Gastroesophageal sphincter (tissue), 4 donors: ENCODE results near the gene FNDC3B. TPM values are rescaled to one million over a fixed set of nuclear protein-coding genes. Genes with fewer than 3 reads are reported as not detected.

Experiments used
- ATAC-seq: fragments of 150-250 bp; one replicate; pipeline ENCODE4 v1.9.1; 2016; ENCODE audit warnings: mild to moderate bottlenecking, moderate library complexity
- H3K27ac ChIP-seq, 4 donors: fragments of 200-600 bp; sonication (generic) in 3 of 4; 1 replicate in 3 of 4; 2 replicates in 1 of 4; pipeline ENCODE4 v1.5.1; 2016 to 2019
- H3K27me3 ChIP-seq: fragments of 200-600 bp; sonication (generic); one replicate; pipeline ENCODE4 v1.5.1; 2019
- H3K36me3 ChIP-seq, 2 donors: fragments of 200-600 bp; sonication (generic); one replicate each; pipeline ENCODE4 v1.5.1; 2019; ENCODE audit warnings: control low read depth in 1 of 2
- H3K4me1 ChIP-seq, 3 donors: fragments of 200-600 bp; sonication (generic); 1 replicate in 2 of 3; 2 replicates in 1 of 3; pipeline ENCODE4 v1.5.1; 2016 to 2019; ENCODE audit warnings: control low read depth in 2 of 3
- H3K4me3 ChIP-seq, 2 donors: fragments of 200-600 bp; sonication (generic); one replicate each; pipeline ENCODE4 v1.5.1; 2019; ENCODE audit warnings: mild to moderate bottlenecking in 1 of 2, moderate library complexity in 1 of 2
- H3K9me3 ChIP-seq, 3 donors: fragments of 200-600 bp; sonication (generic); one replicate each; pipeline ENCODE4 v1.5.1; 2017 to 2019; ENCODE audit warnings: control low read depth in 2 of 3
- CTCF ChIP-seq, 4 experiments: fragments of 200-600 bp in 2 of 4; fragments of 450-650 bp in 2 of 4; sonication (generic) in 1 of 4; IDR thresholded peaks; one replicate each; pipeline ENCODE4 v1.5.1; 2017 to 2019; ENCODE audit warnings: antibody characterized with exemption in 4 of 4, mild to moderate bottlenecking in 2 of 4, moderate library complexity in 2 of 4
- EP300 ChIP-seq: sonication (generic); formaldehyde crosslinking; IDR thresholded peaks from one replicate; pipeline ENCODE4 v1.6.1; 2017; ENCODE audit warnings: antibody characterized with exemption, mild to moderate bottlenecking
- POLR2A ChIP-seq, 2 donors: fragments of 450-650 bp; IDR thresholded peaks; one replicate each; pipeline ENCODE4 v1.6.1; 2017; ENCODE audit warnings: antibody characterized with exemption in 2 of 2, mild to moderate bottlenecking in 2 of 2, moderate library complexity in 1 of 2
- POLR2AphosphoS5 ChIP-seq: sonication (generic); formaldehyde crosslinking; IDR thresholded peaks from one replicate; pipeline ENCODE4 v1.6.1; 2017; ENCODE audit warnings: antibody characterized with exemption
- WGBS, 2 donors: methylation state at CpG; one replicate each; pipeline ENCODE4 v1.1.5; 2018; ENCODE audit warnings: low coverage in 1 of 2; 5-methylcytosine and 5-hydroxymethylcytosine counted together
- total RNA-seq, 4 donors: library from RNA; depleted of rRNA; stranded (reverse); fragments of >200 nt; gene quantifications; one replicate each; pipeline ENCODE4 v1.1.0, GENCODE V29; 2016

Gene FNDC3B
- total RNA-seq, 4 donors from 2014 or later: 53.1 to 97.2 (median 70.8) TPM

- Histone ChIP-seq H3K9me3 (no peaks in the 10 kb centered on the region), H3K27ac (no peak overlapping the region), H3K4me1 (peaks cover 6 to 39% (median 18%) of the 10 kb centered on the region in 3 donors), H3K36me3 (peaks cover 0 to 9% of the 10 kb centered on the region in 2 donors), H3K27me3 (no peaks in the 10 kb centered on the region), H3K4me3 (no peak overlapping the region)
- TF ChIP-seq CTCF (IDR thresholded peaks at IDR 0.05) (no peak), POLR2A (IDR thresholded peaks at IDR 0.05) (no peak), EP300 (no peak), POLR2AphosphoS5 (no peak)
- WGBS, 2 donors: 70 to 73% methylated on average over 3 to 5 of the region's 10 CpGs
- ATAC-seq: no peak
Measured at GRCh38 chr3:172222478-172223071, 183.2 kb downstream of the FNDC3B start.

- no peaks in the 10 kb centered on the region for H3K9me3 ChIP-seq
- H3K36me3 ChIP-seq: peaks cover 0 to 13% of the 10 kb centered on the region in 2 donors
- H3K27ac ChIP-seq: no peak overlapping the region
- ATAC-seq: no peak
- TF ChIP-seq POLR2A (IDR thresholded peaks at IDR 0.05): no peak
- no peak for TF ChIP-seq CTCF (IDR thresholded peaks at IDR 0.05)
- no peak for TF ChIP-seq POLR2AphosphoS5
- no peak for TF ChIP-seq EP300
- H3K4me1 ChIP-seq: peaks cover 0 to 37% (median 6%) of the 10 kb centered on the region in 3 donors
- no peak overlapping the region for H3K4me3 ChIP-seq
- 85 to 93% methylated on average over 4 of the region's 4 CpGs for WGBS, 2 donors
- no peaks in the 10 kb centered on the region for H3K27me3 ChIP-seq
Measured at GRCh38 chr3:172223870-172224269, 184.5 kb downstream of the FNDC3B start.

GRCh38 chr3:172224560-172225214 lies 185.3 kb downstream of the FNDC3B start:
- ATAC-seq: no peak
- peaks cover 0 to 33% (median 5%) of the 10 kb centered on the region in 3 donors for H3K4me1 ChIP-seq
- H3K27me3 ChIP-seq: no peaks in the 10 kb centered on the region
- H3K36me3 ChIP-seq: peaks cover 0 to 13% of the 10 kb centered on the region in 2 donors
- no peak overlapping the region for H3K27ac ChIP-seq
- no peaks in the 10 kb centered on the region for H3K9me3 ChIP-seq
- 85 to 89% methylated on average over 7 of the region's 7 CpGs for WGBS, 2 donors
- no peak overlapping the region for H3K4me3 ChIP-seq
- TF ChIP-seq CTCF (IDR thresholded peaks at IDR 0.05) (no peak), POLR2AphosphoS5 (no peak), EP300 (no peak), POLR2A (IDR thresholded peaks at IDR 0.05) (no peak)

GRCh38 chr3:172225215-172225707 lies 185.9 kb downstream of the FNDC3B start:
- no peak for TF ChIP-seq POLR2AphosphoS5
- TF ChIP-seq POLR2A (IDR thresholded peaks at IDR 0.05): no peak
- no peak for TF ChIP-seq EP300
- TF ChIP-seq CTCF (IDR thresholded peaks at IDR 0.05): no peak
- no peak for ATAC-seq
- H3K36me3 ChIP-seq: peaks cover 0 to 13% of the 10 kb centered on the region in 2 donors
- H3K27me3 ChIP-seq: no peaks in the 10 kb centered on the region
- no peaks in the 10 kb centered on the region for H3K9me3 ChIP-seq
- no peak overlapping the region for H3K27ac ChIP-seq
- H3K4me3 ChIP-seq: no peak overlapping the region
- 85 to 95% methylated on average over 4 of the region's 5 CpGs for WGBS, 2 donors
- H3K4me1 ChIP-seq: peaks cover 0 to 33% (median 5%) of the 10 kb centered on the region in 3 donors
